Thyroid gland (tissue), 4 donors: ENCODE data around the gene PPP2R2C. TPM values are rescaled to one million over a fixed set of nuclear protein-coding genes. Genes with fewer than 3 reads are reported as not detected.

Experiments used
- DNase-seq, 2 donors: peaks; one replicate each; pipeline ENCODE4 v3.0.0-alpha.2; 2019
- H3K27ac ChIP-seq, 3 donors: fragments of 200-600 bp; sonication (generic); 1 replicate in 2 of 3; 2 replicates in 1 of 3; pipeline ENCODE4 v1.5.1; 2016 to 2019; ENCODE audit warnings: mild to moderate bottlenecking in 1 of 3, moderate library complexity in 1 of 3
- H3K27me3 ChIP-seq: fragments of 200-600 bp; sonication (generic); one replicate; pipeline ENCODE4 v1.5.1; 2019
- H3K36me3 ChIP-seq, 2 donors: fragments of 200-600 bp; sonication (generic); one replicate each; pipeline ENCODE4 v1.5.1; 2016 to 2019
- H3K4me1 ChIP-seq, 2 donors: fragments of 200-600 bp; sonication (generic); one replicate each; pipeline ENCODE4 v1.5.1; 2017 to 2019
- H3K4me3 ChIP-seq, 3 donors: fragments of 200-600 bp; sonication (generic); replicated peaks in 1 of 3; 1 replicate in 2 of 3; 2 replicates in 1 of 3; pipeline ENCODE4 v1.5.1; 2016; ENCODE audit warnings: mild to moderate bottlenecking in 1 of 3
- H3K9me3 ChIP-seq: fragments of 200-600 bp; sonication (generic); one replicate; pipeline ENCODE4 v1.5.1; 2017
- POLR2A ChIP-seq, 2 donors: fragments of 450-650 bp; IDR thresholded peaks; one replicate each; pipeline ENCODE4 v1.6.1; 2017; ENCODE audit warnings: antibody characterized with exemption in 2 of 2, mild to moderate bottlenecking in 2 of 2, moderate library complexity in 1 of 2
- WGBS, 2 donors: methylation state at CpG; one replicate each; pipeline ENCODE4 v1.1.5; 2017; 5-methylcytosine and 5-hydroxymethylcytosine counted together
- intact Hi-C: fragments of 100-400 bp; cut with DNase I; formaldehyde crosslinking; loops from one replicate; pipeline ENCODE4 v1.15.1; 2023
- total RNA-seq, 4 donors: library from RNA; depleted of rRNA; stranded (reverse); fragments of >200 nt; gene quantifications; one replicate each; pipeline ENCODE4 v1.2.3, GENCODE V29; 2016
- TF ChIP-seq, protein P1 (sequence below), 6 experiments: fragments of 200-600 bp in 3 of 6; fragments of 450-650 bp in 3 of 6; sonication (generic) in 3 of 6; IDR thresholded peaks; one replicate each; pipeline ENCODE4 v1.5.1; 2016 to 2019; ENCODE audit warnings: antibody characterized with exemption in 6 of 6, mild to moderate bottlenecking in 2 of 6, inconsistent platforms in 1 of 6, moderate library complexity in 1 of 6

Gene PPP2R2C
- total RNA-seq, 4 donors from 2014 or later: 0.15 to 1.5 (median 0.33) TPM; not detected in 1

DNA sequence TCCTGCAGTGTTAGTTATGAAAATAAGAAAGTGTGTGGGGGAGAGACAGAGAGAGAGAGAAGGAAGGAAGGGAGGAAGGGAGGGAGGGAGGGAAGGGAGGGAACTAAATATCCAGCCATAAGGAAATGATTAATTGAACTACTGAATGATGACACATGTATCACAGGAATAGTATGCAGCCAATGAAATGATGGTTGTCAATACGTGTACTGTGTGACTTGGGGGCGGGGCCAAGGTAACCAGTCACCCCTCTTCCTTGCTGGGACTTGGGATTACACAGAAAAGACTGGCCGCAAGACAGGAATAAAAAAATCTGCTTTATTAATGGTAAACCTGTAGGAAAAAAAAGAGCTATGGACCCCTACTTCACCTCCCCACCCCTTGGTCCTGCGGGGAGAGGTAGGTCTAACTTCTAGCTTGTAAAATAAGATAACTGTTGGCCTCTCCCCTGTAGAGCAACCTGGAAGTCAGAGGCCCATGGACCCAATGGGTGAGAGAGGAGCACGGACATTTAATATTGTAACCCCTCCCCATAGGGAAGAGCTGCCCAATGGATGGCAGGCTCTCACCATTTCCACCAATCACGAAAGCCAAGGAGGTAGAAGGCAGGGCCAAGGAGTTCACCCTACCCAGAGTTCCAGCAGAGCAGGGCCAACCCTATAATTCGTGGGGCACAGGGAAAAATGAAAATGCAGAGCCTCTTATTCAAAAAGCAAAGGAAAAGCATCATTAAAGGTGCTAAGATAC is 7.4 kb downstream of the PPP2R2C start:
- no peak overlapping the region for H3K27ac ChIP-seq
- 71 to 72% methylated on average over 7 of the region's 7 CpGs for WGBS, 2 donors
- no peaks in the 10 kb centered on the region for H3K36me3 ChIP-seq
- H3K27me3 ChIP-seq: no peaks in the 10 kb centered on the region
- DNase-seq: no peak
- intact Hi-C loops: no loop called here
- no peak overlapping the region for H3K4me3 ChIP-seq
- H3K9me3 ChIP-seq: no peaks in the 10 kb centered on the region
- TF ChIP-seq POLR2A (IDR thresholded peaks at IDR 0.05): no peak
- TF ChIP-seq, protein P1, sequence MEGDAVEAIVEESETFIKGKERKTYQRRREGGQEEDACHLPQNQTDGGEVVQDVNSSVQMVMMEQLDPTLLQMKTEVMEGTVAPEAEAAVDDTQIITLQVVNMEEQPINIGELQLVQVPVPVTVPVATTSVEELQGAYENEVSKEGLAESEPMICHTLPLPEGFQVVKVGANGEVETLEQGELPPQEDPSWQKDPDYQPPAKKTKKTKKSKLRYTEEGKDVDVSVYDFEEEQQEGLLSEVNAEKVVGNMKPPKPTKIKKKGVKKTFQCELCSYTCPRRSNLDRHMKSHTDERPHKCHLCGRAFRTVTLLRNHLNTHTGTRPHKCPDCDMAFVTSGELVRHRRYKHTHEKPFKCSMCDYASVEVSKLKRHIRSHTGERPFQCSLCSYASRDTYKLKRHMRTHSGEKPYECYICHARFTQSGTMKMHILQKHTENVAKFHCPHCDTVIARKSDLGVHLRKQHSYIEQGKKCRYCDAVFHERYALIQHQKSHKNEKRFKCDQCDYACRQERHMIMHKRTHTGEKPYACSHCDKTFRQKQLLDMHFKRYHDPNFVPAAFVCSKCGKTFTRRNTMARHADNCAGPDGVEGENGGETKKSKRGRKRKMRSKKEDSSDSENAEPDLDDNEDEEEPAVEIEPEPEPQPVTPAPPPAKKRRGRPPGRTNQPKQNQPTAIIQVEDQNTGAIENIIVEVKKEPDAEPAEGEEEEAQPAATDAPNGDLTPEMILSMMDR (IDR thresholded peaks at IDR 0.05): no peak
- H3K4me1 ChIP-seq: no peaks in the 10 kb centered on the region

DNA sequence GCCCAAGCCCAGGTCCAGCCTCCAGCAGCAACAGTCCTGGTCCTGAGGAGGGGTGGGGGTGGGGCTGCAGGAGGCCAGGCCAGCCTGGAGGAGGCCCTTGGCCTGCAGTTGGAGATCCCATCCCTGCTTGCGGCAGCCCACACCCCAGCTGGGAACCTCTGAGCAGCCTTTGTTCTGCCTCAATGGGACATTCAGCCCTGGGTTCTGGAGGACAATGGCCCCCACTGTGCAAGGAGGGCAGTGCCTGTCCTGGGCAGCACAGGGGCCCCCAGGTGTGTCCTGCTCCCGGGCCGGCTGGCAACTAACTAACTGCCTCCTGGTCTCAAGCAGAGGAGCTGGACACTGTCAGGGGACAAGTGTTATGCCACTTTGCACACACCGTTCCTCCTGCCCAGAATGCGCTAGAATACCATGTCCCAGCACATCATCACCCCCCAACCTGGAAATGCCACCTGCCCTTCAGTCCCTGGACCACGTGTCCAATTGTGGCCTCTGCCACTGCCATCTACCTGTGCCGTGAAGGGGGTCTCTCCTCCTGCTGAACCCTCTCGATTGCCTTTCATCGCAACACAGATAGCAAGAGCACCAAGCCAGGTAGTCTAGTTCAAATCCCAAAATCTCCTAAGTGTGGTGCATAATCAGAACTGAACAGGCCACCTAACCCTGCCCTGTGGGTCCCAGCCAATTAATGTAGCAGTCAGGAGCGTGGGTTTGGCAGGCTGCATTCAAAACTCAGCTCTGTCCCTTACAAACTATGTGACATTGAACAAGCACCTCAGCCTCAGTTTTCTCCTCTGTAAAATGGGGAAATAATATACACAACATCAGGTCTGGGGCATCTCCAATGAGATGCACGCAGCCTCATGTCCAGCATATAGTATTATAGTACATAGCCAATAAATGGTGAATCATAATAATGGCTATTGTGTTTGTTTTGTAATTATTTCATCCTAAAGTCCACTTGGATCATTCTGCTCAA is 8.8 kb downstream of the PPP2R2C start:
- WGBS, 2 donors: 70 to 71% methylated on average over 6 to 11 of the region's 11 CpGs
- no peaks in the 10 kb centered on the region for H3K4me1 ChIP-seq
- DNase-seq: no peak
- TF ChIP-seq POLR2A (IDR thresholded peaks at IDR 0.05): no peak
- H3K27ac ChIP-seq: no peak overlapping the region
- H3K27me3 ChIP-seq: no peaks in the 10 kb centered on the region
- no peaks in the 10 kb centered on the region for H3K36me3 ChIP-seq
- intact Hi-C loops: no loop called here
- H3K4me3 ChIP-seq: no peak overlapping the region
- H3K9me3 ChIP-seq: no peaks in the 10 kb centered on the region

DNA sequence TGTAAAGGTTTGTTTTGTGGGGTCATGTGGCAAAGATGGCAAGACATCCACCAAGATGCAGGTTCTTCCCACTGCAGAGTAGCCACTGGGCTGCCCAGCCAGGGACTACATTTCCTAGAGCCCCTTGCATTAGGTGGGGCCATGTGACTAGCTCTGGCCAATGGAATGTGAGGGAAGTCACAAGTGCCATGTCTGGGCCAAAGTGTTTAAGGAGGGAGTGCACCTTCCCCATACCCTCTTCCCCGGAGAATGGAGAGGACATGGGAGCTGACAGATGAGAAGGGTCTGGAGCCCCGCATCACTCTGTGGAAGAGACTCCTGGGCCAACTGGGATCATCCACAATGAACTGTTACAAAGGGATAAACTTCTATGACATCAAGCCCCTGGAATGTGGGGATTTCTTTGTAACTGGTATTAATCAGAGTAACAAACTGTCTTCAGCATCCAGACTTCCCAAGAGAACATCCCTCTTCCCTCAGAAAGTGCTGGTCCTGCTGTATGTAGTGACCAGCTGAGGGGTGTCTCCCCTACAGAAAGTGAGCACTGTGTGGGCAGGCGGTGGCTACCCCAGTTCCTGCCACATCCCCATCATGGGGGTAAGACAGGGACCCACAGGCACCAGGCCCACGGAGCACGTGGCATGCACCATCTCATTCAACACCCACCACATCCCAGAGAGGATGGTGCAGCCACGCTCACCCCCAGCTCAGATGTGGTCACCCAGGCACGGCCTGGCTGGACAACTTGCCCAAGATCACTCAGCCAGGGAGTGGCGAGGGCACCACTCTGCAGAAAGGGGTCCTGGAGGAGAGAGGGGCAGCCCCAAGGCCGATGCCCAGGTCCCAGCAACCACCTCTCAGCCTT is 10.9 kb downstream of the PPP2R2C start:
- Histone ChIP-seq H3K27me3 (no peaks in the 10 kb centered on the region), H3K27ac (no peak overlapping the region), H3K9me3 (no peaks in the 10 kb centered on the region), H3K4me3 (no peak overlapping the region), H3K36me3 (no peaks in the 10 kb centered on the region), H3K4me1 (no peaks in the 10 kb centered on the region)
- WGBS, 2 donors: 92 to 96% methylated on average over 6 to 7 of the region's 9 CpGs
- intact Hi-C loops: no loop called here
- DNase-seq: no peak
- TF ChIP-seq, protein P1 (IDR thresholded peaks at IDR 0.05): no peak
- TF ChIP-seq POLR2A (IDR thresholded peaks at IDR 0.05): no peak

DNA sequence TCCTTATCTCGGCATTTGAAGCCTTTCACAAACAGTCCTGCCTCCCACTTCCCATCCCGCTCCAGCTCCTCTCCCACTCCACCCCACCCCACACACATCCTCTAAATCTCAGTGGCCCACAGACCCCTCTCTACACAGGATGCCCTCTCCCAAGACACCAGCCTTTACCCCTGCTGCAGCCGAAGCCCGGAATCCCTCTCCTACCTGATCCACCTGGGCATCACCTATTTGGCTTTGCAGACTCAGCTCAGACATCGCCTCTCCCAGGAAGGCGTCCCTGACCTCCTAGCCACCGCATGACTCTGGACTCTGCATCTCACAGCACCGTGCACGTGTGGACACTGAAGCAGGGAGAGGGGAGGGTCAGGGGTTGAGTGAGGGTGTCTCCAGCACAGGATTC is 11.5 kb downstream of the PPP2R2C start:
- H3K9me3 ChIP-seq: no peaks in the 10 kb centered on the region
- no peak for TF ChIP-seq POLR2A (IDR thresholded peaks at IDR 0.05)
- TF ChIP-seq, protein P1 (IDR thresholded peaks at IDR 0.05): no peak
- 65 to 70% methylated on average over 8 to 9 of the region's 9 CpGs for WGBS, 2 donors
- H3K36me3 ChIP-seq: no peaks in the 10 kb centered on the region
- no peaks in the 10 kb centered on the region for H3K4me1 ChIP-seq
- H3K4me3 ChIP-seq: no peak overlapping the region
- intact Hi-C loops: no loop called here
- H3K27me3 ChIP-seq: no peaks in the 10 kb centered on the region
- H3K27ac ChIP-seq: no peak overlapping the region
- no peak for DNase-seq

DNA sequence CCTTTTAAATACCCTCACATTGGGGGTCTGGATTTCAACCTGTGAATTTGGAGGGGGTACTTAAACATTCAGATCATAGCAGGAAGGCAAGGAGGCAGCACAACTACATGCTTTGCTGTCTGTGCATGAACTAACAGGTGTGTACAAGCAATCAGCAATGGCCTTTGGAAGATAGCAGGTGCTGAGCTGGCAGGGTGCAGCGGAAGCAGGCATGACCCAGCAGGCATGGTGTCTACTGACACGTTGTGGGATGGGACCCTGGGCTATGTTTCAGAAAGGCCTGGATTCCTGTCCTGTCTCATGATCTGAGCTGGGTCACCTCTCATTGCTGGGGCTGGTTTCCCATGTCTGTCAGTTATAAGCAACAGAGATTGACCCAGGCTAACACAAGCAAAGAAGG is 13.9 kb downstream of the PPP2R2C start:
- Histone ChIP-seq H3K4me1 (no peaks in the 10 kb centered on the region), H3K27me3 (no peaks in the 10 kb centered on the region), H3K27ac (no peak overlapping the region), H3K36me3 (no peaks in the 10 kb centered on the region), H3K9me3 (no peaks in the 10 kb centered on the region), H3K4me3 (no peak overlapping the region)
- intact Hi-C loops: loop anchor here (5.0 kb wide), 1 partner anchor 1064 kb away; no protein-coding TSS in a partner anchor
- 85 to 88% methylated on average over 2 of the region's 2 CpGs for WGBS, 2 donors
- TF ChIP-seq, protein P1 (IDR thresholded peaks at IDR 0.05): no peak
- TF ChIP-seq POLR2A (IDR thresholded peaks at IDR 0.05): no peak
- no peak for DNase-seq
